ENCODE data around the gene FBXW7. TPM values are rescaled to one million over a fixed set of nuclear protein-coding genes. Genes with fewer than 3 reads are reported as not detected.

FBXW7 gene
- total RNA-seq, 1 experiment from 2014 or later, result 27.1 TPM

- no peak for DNase-seq
- Histone ChIP-seq H2BK12ac (ENCODE audit: insufficient read length, low read depth, low read length) (no peak overlapping the region), H3K4me1 (ENCODE audit: insufficient read depth, low read length) (no peaks in the 10 kb centered on the region), H3K56ac (ENCODE audit: insufficient read length, low read depth, low read length) (no peak overlapping the region), H4K20me1 (ENCODE audit: control insufficient read depth, insufficient read depth, insufficient read length) (no peaks in the 10 kb centered on the region), H3K4me2 (ENCODE audit: insufficient read depth, insufficient read length, low read length) (no peak overlapping the region), H3K79me1 (ENCODE audit: insufficient read depth, low read depth, low read length, poor library complexity, severe bottlenecking) (no peaks in the 10 kb centered on the region), H2BK15ac (ENCODE audit: low read depth, low read length) (no peak overlapping the region), H4K8ac (replicated peaks; ENCODE audit: insufficient read length, low read depth, low read length) (no peak overlapping the region), H3K27ac (ENCODE audit: insufficient read length, low read depth, low read length) (no peak overlapping the region), H2BK120ac (ENCODE audit: low read depth, low read length, poor library complexity, severe bottlenecking) (no peak overlapping the region), H3K79me2 (ENCODE audit: insufficient read depth, low read length) (peaks cover 7% of the 10 kb centered on the region; the same call in 1 of the 2 replicates), H3K27me3 (ENCODE audit: insufficient read depth, low read length) (no peaks in the 10 kb centered on the region), H3T11ph (ENCODE audit: low read length) (no peak overlapping the region), H2AFZ (ENCODE audit: low read length) (no peak overlapping the region), H3K4ac (ENCODE audit: low read depth, low read length) (no peak overlapping the region), H2BK20ac (ENCODE audit: low read depth, low read length, poor library complexity, severe bottlenecking) (no peak overlapping the region), H2AK5ac (ENCODE audit: insufficient read length, low read length) (no peak overlapping the region), H2BK5ac (ENCODE audit: insufficient read length, low read length) (no peak overlapping the region), H3K14ac (ENCODE audit: insufficient read depth, low read length) (no peak overlapping the region), H4K5ac (ENCODE audit: insufficient read length, low read depth, low read length) (no peak overlapping the region), H3K9ac (ENCODE audit: extremely low read depth, insufficient read length, low read length) (no peak overlapping the region), H3K23ac (ENCODE audit: insufficient read length, low read depth, low read length) (no peak overlapping the region), H3K9me3 (ENCODE audit: control insufficient read depth, low read depth, low read length) (no peaks in the 10 kb centered on the region), H4K91ac (ENCODE audit: insufficient read length, low read depth, low read length) (no peak overlapping the region), H3K18ac (ENCODE audit: insufficient read length, low read depth, low read length) (no peak overlapping the region), H3K23me2 (ENCODE audit: insufficient read length, low read depth, low read length, poor library complexity, severe bottlenecking) (no peaks in the 10 kb centered on the region)
- Mint-ChIP-seq H3K4me1 (peaks cover 3 to 5% of the 10 kb centered on the region in 2 experiments; a peak in 3 of 4 replicates), H3K4me3 (no peak overlapping the region), H3K36me3 (ENCODE audit: insufficient read depth in 1 of 3, low read depth in 3 of 3) (0 out of 7 replicates have a peak, but pooled peaks cover 0 to 5% (median 4%) of the 10 kb centered on the region in 3 experiments), H3K27me3 (ENCODE audit: low read depth) (no peaks in the 10 kb centered on the region), H3K27ac (no peak overlapping the region), H3K9me3 (no peaks in the 10 kb centered on the region)
- WGBS (ENCODE audit: extremely low coverage, insufficient read length, low lambda C conversion rate), result no CpG with 5 or more reads among the region's 3 CpGs
- TF ChIP-seq, protein P1, sequence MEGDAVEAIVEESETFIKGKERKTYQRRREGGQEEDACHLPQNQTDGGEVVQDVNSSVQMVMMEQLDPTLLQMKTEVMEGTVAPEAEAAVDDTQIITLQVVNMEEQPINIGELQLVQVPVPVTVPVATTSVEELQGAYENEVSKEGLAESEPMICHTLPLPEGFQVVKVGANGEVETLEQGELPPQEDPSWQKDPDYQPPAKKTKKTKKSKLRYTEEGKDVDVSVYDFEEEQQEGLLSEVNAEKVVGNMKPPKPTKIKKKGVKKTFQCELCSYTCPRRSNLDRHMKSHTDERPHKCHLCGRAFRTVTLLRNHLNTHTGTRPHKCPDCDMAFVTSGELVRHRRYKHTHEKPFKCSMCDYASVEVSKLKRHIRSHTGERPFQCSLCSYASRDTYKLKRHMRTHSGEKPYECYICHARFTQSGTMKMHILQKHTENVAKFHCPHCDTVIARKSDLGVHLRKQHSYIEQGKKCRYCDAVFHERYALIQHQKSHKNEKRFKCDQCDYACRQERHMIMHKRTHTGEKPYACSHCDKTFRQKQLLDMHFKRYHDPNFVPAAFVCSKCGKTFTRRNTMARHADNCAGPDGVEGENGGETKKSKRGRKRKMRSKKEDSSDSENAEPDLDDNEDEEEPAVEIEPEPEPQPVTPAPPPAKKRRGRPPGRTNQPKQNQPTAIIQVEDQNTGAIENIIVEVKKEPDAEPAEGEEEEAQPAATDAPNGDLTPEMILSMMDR (conservative IDR thresholded peaks at IDR 0.05), result no peak
Measured at GRCh38 chr4:152494020-152494419, 41.9 kb downstream of the FBXW7 start.
